Activated T-helper 17 cell treated with anti-CD3 and anti-CD28 coated beads, Interleukin-2, amount 50 U/mL, for 72 hours (primary cell): ENCODE results near the gene TSR3. TPM values are rescaled to one million over a fixed set of nuclear protein-coding genes. Genes with fewer than 3 reads are reported as not detected.
A peak's percentile ranks its signal among the peaks of the same experiment; 100 is the strongest.

Experiments
- ATAC-seq: fragments of 150-1000 bp; cut with Tn5 transposase; replicated peaks from 2 replicates; pipeline ENCODE4 v1.10.0; 2021; ENCODE audit warnings: mild to moderate bottlenecking, moderate library complexity
- H3K27ac Mint-ChIP-seq: one replicate; pipeline ENCODE4 v1.8.0; 2022; ENCODE audit warnings: mixed read lengths
- H3K27me3 Mint-ChIP-seq: one replicate; pipeline ENCODE4 v1.8.0; 2022; ENCODE audit warnings: mixed read lengths
- H3K36me3 Mint-ChIP-seq: one replicate; pipeline ENCODE4 v1.8.0; 2022; ENCODE audit warnings: low read depth, mild to moderate bottlenecking, mixed read lengths
- H3K4me1 Mint-ChIP-seq: one replicate; pipeline ENCODE4 v1.8.0; 2022; ENCODE audit warnings: mixed read lengths
- H3K4me3 Mint-ChIP-seq: one replicate; pipeline ENCODE4 v1.8.0; 2022; ENCODE audit warnings: mild to moderate bottlenecking, mixed read lengths
- H3K9me3 Mint-ChIP-seq: one replicate; pipeline ENCODE4 v1.8.0; 2022; ENCODE audit warnings: mixed read lengths
- total RNA-seq, 2 donors: library from RNA; stranded (reverse); gene quantifications; one replicate each; pipeline ENCODE4 v1.2.3, GENCODE V29; 2022

TSR3 gene
- total RNA-seq, 2 donors from 2014 or later: 36.7 to 64.2 TPM

- no peak for ATAC-seq
- no peak overlapping the region for H3K27ac Mint-ChIP-seq
- no peaks in the 10 kb centered on the region for H3K9me3 Mint-ChIP-seq
- H3K4me1 Mint-ChIP-seq: no peaks in the 10 kb centered on the region
- H3K4me3 Mint-ChIP-seq: no peak overlapping the region
- H3K27me3 Mint-ChIP-seq: no peaks in the 10 kb centered on the region
- H3K36me3 Mint-ChIP-seq: peaks cover 97% of the 10 kb centered on the region
Measured at GRCh38 chr16:1320658-1321240, 30.9 kb downstream of the TSR3 start.

GRCh38 chr16:1320097-1320496, 31.6 kb downstream of the TSR3 start:
- Mint-ChIP-seq H3K4me3 (no peak overlapping the region), H3K9me3 (no peaks in the 10 kb centered on the region), H3K36me3 (peaks cover 96% of the 10 kb centered on the region), H3K27me3 (no peaks in the 10 kb centered on the region), H3K4me1 (no peaks in the 10 kb centered on the region), H3K27ac (no peak overlapping the region)
- no peak for ATAC-seq

- Mint-ChIP-seq H3K9me3 (no peaks in the 10 kb centered on the region), H3K27me3 (no peaks in the 10 kb centered on the region), H3K36me3 (peaks cover 94% of the 10 kb centered on the region), H3K27ac (no peak overlapping the region), H3K4me3 (no peak overlapping the region), H3K4me1 (no peaks in the 10 kb centered on the region)
- no peak for ATAC-seq
Measured at GRCh38 chr16:1319041-1319440, 32.6 kb downstream of the TSR3 start.

GRCh38 chr16:1318268-1318545, 33.5 kb downstream of the TSR3 start:
- Mint-ChIP-seq H3K9me3 (no peaks in the 10 kb centered on the region), H3K4me1 (no peaks in the 10 kb centered on the region), H3K4me3 (no peak overlapping the region), H3K27ac (peak overlapping the region; percentile 22), H3K27me3 (no peaks in the 10 kb centered on the region), H3K36me3 (peaks cover 94% of the 10 kb centered on the region)
- ATAC-seq: no peak

- H3K36me3 Mint-ChIP-seq: peaks cover 94% of the 10 kb centered on the region
- ATAC-seq: no peak
- no peak overlapping the region for H3K4me3 Mint-ChIP-seq
- no peaks in the 10 kb centered on the region for H3K4me1 Mint-ChIP-seq
- no peaks in the 10 kb centered on the region for H3K9me3 Mint-ChIP-seq
- no peak overlapping the region for H3K27ac Mint-ChIP-seq
- no peaks in the 10 kb centered on the region for H3K27me3 Mint-ChIP-seq
Measured at GRCh38 chr16:1317479-1318267, 34.0 kb downstream of the TSR3 start.

- Mint-ChIP-seq H3K27ac (no peak overlapping the region), H3K27me3 (no peaks in the 10 kb centered on the region), H3K36me3 (peaks cover 89% of the 10 kb centered on the region), H3K4me3 (no peak overlapping the region), H3K9me3 (no peaks in the 10 kb centered on the region), H3K4me1 (no peaks in the 10 kb centered on the region)
- no peak for ATAC-seq
Measured at GRCh38 chr16:1316033-1316405, 35.7 kb downstream of the TSR3 start.

GRCh38 chr16:1315081-1316032, 36.3 kb downstream of the TSR3 start:
- H3K9me3 Mint-ChIP-seq: no peaks in the 10 kb centered on the region
- ATAC-seq: no peak
- no peaks in the 10 kb centered on the region for H3K27me3 Mint-ChIP-seq
- H3K27ac Mint-ChIP-seq: no peak overlapping the region
- H3K4me3 Mint-ChIP-seq: no peak overlapping the region
- H3K4me1 Mint-ChIP-seq: no peaks in the 10 kb centered on the region
- peaks cover 89% of the 10 kb centered on the region for H3K36me3 Mint-ChIP-seq

- no peak overlapping the region for H3K27ac Mint-ChIP-seq
Measured at GRCh38 chr16:1314399-1315068, 37.1 kb downstream of the TSR3 start.

GRCh38 chr16:1313721-1314369, 37.8 kb downstream of the TSR3 start:
- Mint-ChIP-seq H3K27me3 (no peaks in the 10 kb centered on the region), H3K4me1 (no peaks in the 10 kb centered on the region), H3K9me3 (no peaks in the 10 kb centered on the region), H3K4me3 (no peak overlapping the region), H3K27ac (no peak overlapping the region), H3K36me3 (peaks cover 79% of the 10 kb centered on the region)
- ATAC-seq: no peak

More at GRCh38 chr16:1314399-1315068, 37.1 kb downstream of the TSR3 start:
- Mint-ChIP-seq H3K9me3 (no peaks in the 10 kb centered on the region), H3K4me3 (no peak overlapping the region), H3K27me3 (no peaks in the 10 kb centered on the region), H3K4me1 (no peaks in the 10 kb centered on the region), H3K36me3 (peaks cover 86% of the 10 kb centered on the region)
- ATAC-seq: no peak

- H3K27me3 Mint-ChIP-seq: no peaks in the 10 kb centered on the region
- peaks cover 76% of the 10 kb centered on the region for H3K36me3 Mint-ChIP-seq
- no peak for ATAC-seq
- peak overlapping the region; percentile 90 for H3K4me3 Mint-ChIP-seq
- H3K27ac Mint-ChIP-seq: no peak overlapping the region
- H3K9me3 Mint-ChIP-seq: no peaks in the 10 kb centered on the region
- H3K4me1 Mint-ChIP-seq: no peaks in the 10 kb centered on the region
Measured at GRCh38 chr16:1312903-1313302, 38.8 kb downstream of the TSR3 start.

GRCh38 chr16:1312467-1312816, 39.2 kb downstream of the TSR3 start:
- no peak overlapping the region for H3K27ac Mint-ChIP-seq
- no peaks in the 10 kb centered on the region for H3K4me1 Mint-ChIP-seq
- no peaks in the 10 kb centered on the region for H3K9me3 Mint-ChIP-seq
- H3K27me3 Mint-ChIP-seq: no peaks in the 10 kb centered on the region
- H3K4me3 Mint-ChIP-seq: peak overlapping the region; percentile 90
- H3K36me3 Mint-ChIP-seq: peaks cover 72% of the 10 kb centered on the region
- ATAC-seq: no peak

- Mint-ChIP-seq H3K9me3 (no peaks in the 10 kb centered on the region), H3K4me3 (peak overlapping the region; percentile 90), H3K27ac (no peak overlapping the region), H3K4me1 (no peaks in the 10 kb centered on the region), H3K36me3 (peaks cover 67% of the 10 kb centered on the region), H3K27me3 (no peaks in the 10 kb centered on the region)
- no peak for ATAC-seq
Measured at GRCh38 chr16:1311738-1312466, 39.8 kb downstream of the TSR3 start.

GRCh38 chr16:1311212-1311737, 40.4 kb downstream of the TSR3 start:
- no peak for ATAC-seq
- H3K4me3 Mint-ChIP-seq: peak overlapping the region; percentile 90
- H3K27ac Mint-ChIP-seq: peak overlapping the region; percentile 95
- no peaks in the 10 kb centered on the region for H3K4me1 Mint-ChIP-seq
- H3K36me3 Mint-ChIP-seq: peaks cover 61% of the 10 kb centered on the region
- no peaks in the 10 kb centered on the region for H3K9me3 Mint-ChIP-seq
- no peaks in the 10 kb centered on the region for H3K27me3 Mint-ChIP-seq
